HG03469 (cell line): Measurements from ENCODE around the gene MRPL28.

Experiments used
- ATAC-seq: cut with Tn5 transposase; IDR thresholded peaks from one replicate; pipeline ENCODE4 v1.9.1; 2021; ENCODE audit warnings: mild to moderate bottlenecking, moderate library complexity, moderate number of reproducible peaks; ENCODE audit not compliant: unreplicated experiment

Gene MRPL28

GRCh38 chr16:318628-319027 lies 51.7 kb downstream of the MRPL28 start:
- no peak for ATAC-seq

- no peak for ATAC-seq
Measured at GRCh38 chr16:317583-317982, 52.8 kb downstream of the MRPL28 start.
